Ishikawa (cell line): ENCODE results near the gene KLHDC8A.

ENCODE experiments used
- CEBPB ChIP-seq: IDR thresholded peaks from 2 replicates; pipeline ENCODE4 v1.6.1; 2012
- CREB1 ChIP-seq: IDR thresholded peaks from 2 replicates; pipeline ENCODE4 v1.6.1; 2012; ENCODE audit warnings: low read depth
- EGR1 ChIP-seq: IDR thresholded peaks from 2 replicates; pipeline ENCODE4 v1.6.1; 2012
- EP300 ChIP-seq: IDR thresholded peaks from 2 replicates; pipeline ENCODE4 v1.6.1; 2012; ENCODE audit warnings: borderline replicate concordance
- NFIC ChIP-seq: IDR thresholded peaks from 2 replicates; pipeline ENCODE4 v1.6.1; 2012
- RAD21 ChIP-seq: IDR thresholded peaks from 2 replicates; pipeline ENCODE4 v1.6.1; 2012; ENCODE audit warnings: low read depth
- TEAD4 ChIP-seq: IDR thresholded peaks from 2 replicates; pipeline ENCODE4 v1.6.1; 2012
- TF ChIP-seq, protein P1 (sequence below): IDR thresholded peaks from 2 replicates; pipeline ENCODE4 v1.6.1; 2012
- TF ChIP-seq, protein P2 (sequence below): IDR thresholded peaks from 2 replicates; pipeline ENCODE4 v1.6.1; 2012

DNA sequence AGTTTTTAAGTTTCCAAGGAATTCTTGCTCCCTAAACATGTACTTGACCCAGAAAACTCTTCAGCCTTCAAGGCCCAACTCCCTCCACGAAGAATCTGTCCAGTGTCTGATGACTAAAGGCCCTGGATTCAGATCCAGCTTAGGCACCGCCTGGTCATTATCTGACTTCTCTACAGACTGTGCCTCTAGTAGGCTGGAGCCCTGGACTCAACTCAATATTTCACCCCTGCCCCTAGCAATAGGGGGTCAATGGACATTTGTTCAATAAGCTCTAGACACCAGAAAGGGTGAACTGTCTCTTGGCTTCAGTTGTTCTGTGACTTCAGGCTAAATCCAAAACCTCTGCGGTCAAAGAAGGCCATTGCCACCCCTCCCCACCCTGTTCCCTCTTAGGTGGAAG is 69.6 kb downstream of the KLHDC8A start:
- TF ChIP-seq, protein P1, sequence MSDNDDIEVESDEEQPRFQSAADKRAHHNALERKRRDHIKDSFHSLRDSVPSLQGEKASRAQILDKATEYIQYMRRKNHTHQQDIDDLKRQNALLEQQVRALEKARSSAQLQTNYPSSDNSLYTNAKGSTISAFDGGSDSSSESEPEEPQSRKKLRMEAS: no peak
- TF ChIP-seq NFIC: no peak
- TF ChIP-seq RAD21: no peak
- no peak for TF ChIP-seq EGR1
- TF ChIP-seq EP300: no peak
- TF ChIP-seq TEAD4: no peak
- TF ChIP-seq CEBPB: no peak
- TF ChIP-seq, protein P2, sequence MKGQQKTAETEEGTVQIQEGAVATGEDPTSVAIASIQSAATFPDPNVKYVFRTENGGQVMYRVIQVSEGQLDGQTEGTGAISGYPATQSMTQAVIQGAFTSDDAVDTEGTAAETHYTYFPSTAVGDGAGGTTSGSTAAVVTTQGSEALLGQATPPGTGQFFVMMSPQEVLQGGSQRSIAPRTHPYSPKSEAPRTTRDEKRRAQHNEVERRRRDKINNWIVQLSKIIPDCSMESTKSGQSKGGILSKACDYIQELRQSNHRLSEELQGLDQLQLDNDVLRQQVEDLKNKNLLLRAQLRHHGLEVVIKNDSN: no peak
- no peak for TF ChIP-seq CREB1
